NCI-H510A treated with DMSO at 0.1 percent for 48 hours (cell line): Measurements from ENCODE around the gene TEDC1.

ENCODE experiments used
- DNase-seq: peaks from one replicate; lab custom pipeline; 2025; lab: John Stamatoyannopoulos, UW

TEDC1 gene

DNA sequence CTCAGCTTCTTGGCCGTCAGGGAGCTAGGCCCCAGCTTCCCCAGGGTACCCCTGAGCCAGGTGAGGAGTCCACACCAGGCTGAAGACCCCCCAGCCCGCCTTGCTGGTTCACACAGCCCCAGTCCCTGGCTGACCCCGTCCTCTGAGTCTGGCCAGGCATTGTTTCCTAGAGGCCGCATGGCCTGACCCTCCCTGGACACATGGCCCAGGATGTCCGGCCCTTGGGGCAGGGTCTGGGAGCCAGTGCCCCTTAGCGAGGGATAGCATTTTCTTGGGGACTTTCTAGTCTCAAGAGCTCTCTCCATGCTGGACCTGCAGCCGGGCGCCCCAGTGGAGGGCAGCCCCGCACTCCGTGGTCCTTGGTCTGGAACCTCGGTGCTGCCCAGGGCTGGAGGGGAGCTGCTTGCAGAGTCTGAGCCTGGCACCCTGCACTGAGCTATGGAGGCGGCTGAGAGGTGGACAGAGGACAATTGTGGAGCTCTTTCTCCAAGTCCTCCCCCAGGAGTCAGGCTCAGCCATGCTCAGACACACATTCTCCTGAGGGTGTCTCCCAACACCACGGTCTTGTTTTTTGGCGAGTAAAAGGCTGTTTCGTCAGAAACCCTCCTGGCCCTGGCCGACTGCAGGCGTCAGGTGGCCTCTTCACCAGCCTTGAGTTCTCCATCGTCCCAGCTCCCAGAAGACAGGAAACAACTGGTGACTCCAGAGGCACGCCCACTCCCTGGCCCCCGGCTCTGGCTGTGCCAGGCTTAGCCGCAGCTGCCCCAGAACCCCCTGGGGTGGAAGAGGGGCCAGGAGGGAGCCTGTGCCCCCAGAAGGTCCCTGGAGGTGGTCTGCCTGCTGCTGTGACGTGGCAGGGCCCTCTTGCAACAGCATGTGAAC, 34.1 kb upstream of the TEDC1 start:
- no peak for DNase-seq

GRCh38 chr14:105458010-105458409, 33.0 kb upstream of the TEDC1 start:
- DNase-seq = no peak

- DNase-seq = no peak
Measured at GRCh38 chr14:105458571-105458970, 32.5 kb upstream of the TEDC1 start.

- DNase-seq = no peak
Measured at GRCh38 chr14:105460116-105460515, 30.9 kb upstream of the TEDC1 start.

DNA sequence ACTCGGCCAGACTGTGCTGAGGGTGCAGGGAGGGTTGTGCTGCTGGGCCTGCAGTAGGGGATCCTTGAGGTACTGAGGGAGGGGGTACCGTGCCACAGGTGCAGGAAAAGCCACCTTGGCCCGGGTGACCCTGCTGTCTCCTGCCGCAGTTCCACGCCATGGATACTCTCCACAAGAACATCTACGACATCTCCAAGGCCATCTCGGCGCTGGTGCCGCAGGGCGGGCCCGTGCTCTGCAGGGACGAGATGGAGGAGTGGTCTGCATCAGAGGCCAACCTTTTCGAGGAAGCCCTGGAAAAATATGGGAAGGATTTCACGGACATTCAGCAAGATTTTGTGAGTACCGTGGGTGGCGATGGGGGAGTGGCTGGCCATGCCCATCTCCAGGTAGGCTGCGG, 30.4 kb upstream of the TEDC1 start:
- DNase-seq = no peak

DNA sequence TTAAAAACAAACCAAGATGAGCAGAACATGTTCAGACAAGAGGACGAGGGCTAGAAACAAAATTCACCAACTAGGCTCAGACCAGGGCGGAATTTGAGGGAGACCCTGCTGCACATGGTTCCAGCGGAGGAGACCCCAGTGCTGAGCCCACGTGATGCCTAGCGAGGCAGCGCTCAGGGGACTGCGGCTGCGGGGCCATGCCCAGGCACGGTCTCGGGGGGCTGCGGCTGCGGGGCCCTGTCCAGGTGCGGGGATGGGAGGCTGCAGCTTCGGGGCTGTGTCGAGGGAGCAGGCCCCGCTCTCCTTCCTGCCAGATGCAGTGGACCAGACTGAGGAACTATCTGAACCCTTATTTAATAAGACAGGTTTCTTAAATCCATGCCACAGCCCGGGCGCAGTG, 29.1 kb upstream of the TEDC1 start:
- no peak for DNase-seq

GRCh38 chr14:105464501-105464900, 26.5 kb upstream of the TEDC1 start:
- no peak for DNase-seq

GRCh38 chr14:105465209-105466031, 25.6 kb upstream of the TEDC1 start:
- DNase-seq = no peak

- no peak for DNase-seq
Measured at GRCh38 chr14:105466531-105467248, 24.4 kb upstream of the TEDC1 start.

DNA sequence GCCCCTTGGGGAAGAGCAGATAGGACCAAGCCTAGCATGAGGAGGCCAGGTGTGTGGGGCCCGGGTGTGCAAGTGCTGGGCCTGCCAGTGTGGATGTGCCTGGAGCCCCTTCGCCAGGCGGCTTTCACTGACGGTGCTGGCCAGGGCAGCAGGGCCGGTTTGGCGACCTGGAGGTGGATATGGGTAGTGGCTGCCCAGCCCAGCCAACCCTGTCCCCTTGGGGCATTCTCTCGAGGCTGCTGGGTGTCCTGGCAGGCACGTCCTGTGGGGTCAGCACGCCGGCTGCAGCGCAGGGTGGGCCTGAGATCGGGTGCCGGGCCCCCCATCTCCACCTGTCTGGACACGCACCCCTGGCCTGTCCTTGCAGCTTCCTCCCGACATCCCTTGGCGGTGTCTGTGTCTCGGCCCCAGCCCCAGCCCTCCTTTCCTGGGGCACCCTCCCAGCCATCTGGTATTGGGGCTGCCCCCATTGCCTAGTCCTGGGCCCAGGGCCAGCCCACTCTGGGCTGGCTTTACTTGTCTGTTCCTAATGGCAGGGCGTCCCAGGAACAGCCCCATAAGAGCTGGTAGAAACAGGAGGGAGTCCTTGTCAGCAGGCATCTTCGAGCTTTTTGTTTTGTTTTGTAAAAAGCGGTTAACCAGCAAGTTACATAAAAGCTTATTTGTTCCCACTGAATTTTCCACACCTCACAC, 23.7 kb upstream of the TEDC1 start:
- no peak for DNase-seq

DNA sequence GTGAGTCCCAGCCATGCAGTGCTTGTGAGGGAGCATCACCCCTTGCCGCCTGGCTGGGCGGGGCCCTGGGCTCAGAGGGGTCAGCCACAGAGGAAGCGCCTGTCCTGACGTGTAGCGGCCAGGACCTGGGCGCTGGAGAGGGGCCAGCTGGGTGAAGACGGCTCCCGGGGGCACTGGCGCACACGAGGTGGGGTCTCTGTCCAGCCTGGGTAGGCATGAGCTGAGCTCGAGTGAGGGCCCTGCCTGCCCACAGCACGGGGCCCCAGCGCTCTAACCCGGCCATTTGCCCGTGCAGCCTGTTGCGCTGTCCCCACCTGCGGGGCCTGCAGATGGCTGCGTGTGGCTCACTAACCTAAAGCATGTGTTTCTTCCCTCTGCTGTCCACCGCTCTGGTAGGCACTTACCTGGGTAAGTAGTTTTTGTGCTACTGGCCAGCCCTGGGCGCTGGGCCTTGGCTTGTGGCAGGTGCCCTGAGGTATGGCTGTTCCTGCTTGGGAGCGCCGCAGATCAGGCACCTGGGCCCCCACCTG, 23.0 kb upstream of the TEDC1 start:
- no peak for DNase-seq

DNA sequence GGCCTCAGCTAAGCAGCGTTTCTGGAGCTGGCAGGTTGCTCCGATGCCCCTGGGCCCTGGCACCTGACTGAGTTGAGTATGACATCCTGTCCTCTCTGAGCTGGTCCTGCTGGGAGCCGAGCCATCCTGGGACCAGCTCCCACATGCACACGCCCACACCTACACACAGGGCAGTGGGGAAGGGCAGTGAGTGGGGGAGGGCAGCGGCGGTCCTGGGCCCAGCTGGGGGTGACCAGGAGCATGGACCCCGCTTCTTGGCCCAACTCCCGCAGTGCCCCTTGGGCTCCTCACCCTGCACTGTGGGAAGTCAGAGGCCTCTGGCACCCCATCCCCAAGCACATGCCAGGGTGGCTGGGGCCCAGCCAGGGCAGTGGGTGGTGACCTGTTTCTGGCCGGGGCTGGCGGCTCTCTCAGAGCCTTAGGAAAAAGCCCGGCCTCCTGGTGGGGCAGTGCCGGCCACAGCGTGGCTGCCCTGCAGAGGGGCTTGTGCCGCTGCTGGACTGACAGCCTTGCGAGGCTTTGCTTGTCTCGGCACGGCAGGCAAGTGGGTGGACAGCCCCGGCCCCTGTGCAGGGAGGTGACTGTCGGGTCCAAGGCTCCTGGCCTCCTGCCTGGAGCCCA, 22.3 kb upstream of the TEDC1 start:
- DNase-seq = no peak

- DNase-seq = no peak
Measured at GRCh38 chr14:105469456-105470349, 21.3 kb upstream of the TEDC1 start.

GRCh38 chr14:105470350-105471296, 20.4 kb upstream of the TEDC1 start:
- DNase-seq = peak; percentile 15

GRCh38 chr14:105471297-105471821, 19.7 kb upstream of the TEDC1 start:
- no peak for DNase-seq

DNA sequence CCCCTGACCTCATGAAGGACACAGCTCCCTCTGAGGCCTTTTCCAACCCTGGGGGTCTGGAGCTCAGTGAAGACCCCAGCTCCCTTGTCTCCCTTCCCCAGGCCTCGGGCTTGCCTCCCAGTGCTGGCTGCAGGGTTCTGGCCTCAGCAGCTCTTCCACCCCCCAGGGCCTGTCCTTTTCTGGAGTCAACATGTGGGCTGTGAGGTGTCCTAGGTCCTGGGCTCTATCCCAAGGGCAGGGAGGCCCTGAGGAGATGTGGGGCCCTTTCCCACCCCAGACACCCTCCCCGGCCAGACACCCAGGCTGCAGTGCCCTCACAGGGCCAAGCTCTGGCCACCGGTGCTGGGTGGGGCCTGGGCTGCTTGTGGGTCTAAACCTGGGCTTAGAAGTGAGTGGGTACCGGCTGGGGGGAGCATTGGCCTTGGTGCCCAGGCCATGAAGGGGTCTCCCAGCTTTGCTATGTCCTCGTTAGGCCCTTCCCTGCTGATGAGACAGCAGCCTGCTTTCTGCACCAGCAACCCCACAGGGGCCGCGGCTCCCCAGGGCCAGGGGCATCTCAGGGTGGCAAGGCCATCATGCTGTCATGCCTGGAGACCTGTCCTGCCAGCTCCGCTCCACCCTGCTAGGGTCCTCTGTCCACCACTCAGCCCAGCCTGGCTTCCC, 19.1 kb upstream of the TEDC1 start:
- DNase-seq = no peak

DNA sequence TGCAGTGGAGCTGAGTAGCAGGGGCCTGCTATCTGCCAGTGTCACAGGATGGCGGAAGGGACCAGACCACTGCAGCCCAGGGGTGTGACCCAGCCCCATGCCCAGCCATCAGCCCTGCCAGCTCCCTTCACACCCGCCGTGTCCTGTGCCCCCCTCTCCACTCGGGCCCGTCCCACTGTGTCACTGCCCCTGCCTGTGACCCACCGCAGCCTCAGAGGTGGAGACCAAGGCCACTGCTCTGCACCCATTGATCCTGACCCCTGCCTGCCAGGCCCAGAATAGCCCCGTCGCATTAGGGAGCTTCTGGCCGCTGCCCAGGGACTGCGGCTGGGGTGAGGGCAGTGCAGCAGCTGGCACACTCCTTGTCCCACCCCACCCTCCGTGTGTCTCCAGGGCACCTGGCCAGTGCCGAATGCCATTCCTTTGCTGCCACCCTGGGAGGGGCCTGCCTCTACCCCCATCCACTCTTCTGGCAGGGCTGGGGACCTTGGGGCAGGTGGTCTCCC, 18.5 kb upstream of the TEDC1 start:
- DNase-seq = no peak
